Caco-2 (cell line): ENCODE data around the gene ALOXE3. TPM values are rescaled to one million over a fixed set of nuclear protein-coding genes. Genes with fewer than 3 reads are reported as not detected.
A peak's percentile ranks its signal among the peaks of the same experiment; 100 is the strongest.

ENCODE experiments used
- BruUV-seq: library from RNA; stranded (reverse); fragments of 400-500 nt; replicated peaks from 2 replicates; lab custom pipeline; 2021; lab: Mats Ljungman, UMichigan
- CTCF ChIA-PET: fragments of 300-600 bp; sonication (Branson Sonifier 250); formaldehyde crosslinking; loops from one replicate; lab custom pipeline; 2022; ENCODE audit warnings: antibody characterized with exemption; lab: Charles Lee
- POLR2A ChIA-PET: fragments of 300-600 bp; sonication (Branson Sonifier 250); formaldehyde crosslinking; loops from one replicate; lab custom pipeline; 2022; ENCODE audit warnings: antibody characterized with exemption; lab: Charles Lee
- DNase-seq, 2 experiments: peaks; one replicate each; pipeline versions ENCODE4 v3.0.0 to v3.0.0-alpha.2; 2020 to 2022
- H3K27me3 ChIP-seq: replicated peaks from 2 replicates; pipeline ENCODE4 v1.6.0; 2011; ENCODE audit warnings: low read length; ENCODE audit not compliant: control insufficient read depth, insufficient read depth
- H3K36me3 ChIP-seq: 2 replicates; pipeline ENCODE4 v1.5.1; 2011; ENCODE audit warnings: low read length; ENCODE audit not compliant: control insufficient read depth, insufficient read depth
- H3K4me1 ChIP-seq: fragments of 250-450 bp; sonication (Bioruptor Pico); 2 replicates; pipeline ENCODE4 v1.5.1; 2020; ENCODE audit warnings: mild to moderate bottlenecking
- H3K4me3 ChIP-seq: 2 replicates; pipeline ENCODE4 v1.5.1; 2011; ENCODE audit warnings: low read depth, mild to moderate bottlenecking, control low read depth, low read length
- H3K9me3 ChIP-seq: fragments of 250-450 bp; sonication (Bioruptor Pico); 2 replicates; pipeline ENCODE4 v1.5.1; 2020; ENCODE audit warnings: mild to moderate bottlenecking, moderate library complexity
- H3K27ac Mint-ChIP-seq: one replicate; pipeline ENCODE4 v1.8.0; 2022; ENCODE audit warnings: mixed read lengths; ENCODE audit not compliant: unreplicated experiment
- H3K27me3 Mint-ChIP-seq: one replicate; pipeline ENCODE4 v1.8.0; 2022; ENCODE audit warnings: mixed read lengths; ENCODE audit not compliant: insufficient read depth, unreplicated experiment
- H3K36me3 Mint-ChIP-seq: one replicate; pipeline ENCODE4 v1.8.0; 2022; ENCODE audit warnings: mild to moderate bottlenecking, mixed read lengths; ENCODE audit not compliant: insufficient read depth, unreplicated experiment
- H3K4me1 Mint-ChIP-seq: one replicate; pipeline ENCODE4 v1.8.0; 2022; ENCODE audit warnings: low read depth, mixed read lengths; ENCODE audit not compliant: unreplicated experiment
- H3K4me3 Mint-ChIP-seq: one replicate; pipeline ENCODE4 v1.8.0; 2022; ENCODE audit warnings: mild to moderate bottlenecking, moderate library complexity, mixed read lengths; ENCODE audit not compliant: unreplicated experiment
- H3K9me3 Mint-ChIP-seq: one replicate; pipeline ENCODE4 v1.8.0; 2022; ENCODE audit warnings: mixed read lengths; ENCODE audit not compliant: unreplicated experiment
- intact Hi-C: fragments of 100-400 bp; cut with micrococcal nuclease; formaldehyde crosslinking; loops from one replicate; pipeline ENCODE4 v1.10.0; 2022; ENCODE audit not compliant: unreplicated experiment
- total RNA-seq: library from RNA; stranded (reverse); gene quantifications from 2 replicates; pipeline ENCODE4 v1.2.3, GENCODE V29; 2022
- TF ChIP-seq, protein P1 (sequence below), 2 experiments: fragments of 200-600 bp in 1 of 2; IDR thresholded peaks; 1 replicate in 1 of 2; 2 replicates in 1 of 2; pipeline versions ENCODE4 v1.5.1 to v1.8.0; 2011 to 2022; ENCODE audit warnings: antibody characterized with exemption in 1 of 2, control low read depth in 1 of 2, inconsistent platforms in 1 of 2, low read depth in 1 of 2, low read length in 1 of 2, mild to moderate bottlenecking in 1 of 2, moderate library complexity in 1 of 2; ENCODE audit not compliant: insufficient read depth in 1 of 2, severe bottlenecking in 1 of 2, unreplicated experiment in 1 of 2

The ALOXE3 gene
- total RNA-seq, 1 experiment from 2014 or later, result not detected

DNA sequence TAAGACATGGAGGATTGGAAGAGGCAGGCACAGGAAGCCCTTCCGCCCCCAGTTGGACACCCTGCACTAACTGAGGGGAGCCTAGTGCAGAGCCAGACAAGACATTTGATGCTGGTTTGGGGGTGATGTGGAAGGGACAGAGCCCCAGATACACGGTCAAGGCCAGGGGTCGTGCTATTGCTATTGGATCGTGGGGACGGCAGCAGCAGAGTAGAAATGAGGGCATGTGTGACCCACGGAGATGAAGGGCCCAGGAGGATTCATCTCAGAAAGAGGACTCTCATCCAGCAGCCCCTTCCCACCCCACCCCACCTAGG is 46.5 kb upstream of the ALOXE3 start:
- no peak overlapping the region for H3K4me3 Mint-ChIP-seq
- intact Hi-C loops, result no loop called here
- DNase-seq, result no peak

GRCh38 chr17:8163978-8164814 is 45.9 kb upstream of the ALOXE3 start:
- Histone ChIP-seq H3K4me1 (peaks cover 9% of the 10 kb centered on the region; the same call in 1 of the 2 replicates), H3K27me3 (no peaks in the 10 kb centered on the region), H3K36me3 (no peaks in the 10 kb centered on the region), H3K9me3 (no peaks in the 10 kb centered on the region), H3K4me3 (no peak overlapping the region)
- Mint-ChIP-seq H3K9me3 (no peaks in the 10 kb centered on the region), H3K36me3 (peaks cover 24% of the 10 kb centered on the region), H3K27me3 (no peaks in the 10 kb centered on the region), H3K27ac (no peak overlapping the region), H3K4me3 (peak overlapping the region; percentile 83), H3K4me1 (peaks cover 5% of the 10 kb centered on the region)
- DNase-seq, result no peak
- intact Hi-C loops, result no loop called here
- TF ChIP-seq, protein P1, sequence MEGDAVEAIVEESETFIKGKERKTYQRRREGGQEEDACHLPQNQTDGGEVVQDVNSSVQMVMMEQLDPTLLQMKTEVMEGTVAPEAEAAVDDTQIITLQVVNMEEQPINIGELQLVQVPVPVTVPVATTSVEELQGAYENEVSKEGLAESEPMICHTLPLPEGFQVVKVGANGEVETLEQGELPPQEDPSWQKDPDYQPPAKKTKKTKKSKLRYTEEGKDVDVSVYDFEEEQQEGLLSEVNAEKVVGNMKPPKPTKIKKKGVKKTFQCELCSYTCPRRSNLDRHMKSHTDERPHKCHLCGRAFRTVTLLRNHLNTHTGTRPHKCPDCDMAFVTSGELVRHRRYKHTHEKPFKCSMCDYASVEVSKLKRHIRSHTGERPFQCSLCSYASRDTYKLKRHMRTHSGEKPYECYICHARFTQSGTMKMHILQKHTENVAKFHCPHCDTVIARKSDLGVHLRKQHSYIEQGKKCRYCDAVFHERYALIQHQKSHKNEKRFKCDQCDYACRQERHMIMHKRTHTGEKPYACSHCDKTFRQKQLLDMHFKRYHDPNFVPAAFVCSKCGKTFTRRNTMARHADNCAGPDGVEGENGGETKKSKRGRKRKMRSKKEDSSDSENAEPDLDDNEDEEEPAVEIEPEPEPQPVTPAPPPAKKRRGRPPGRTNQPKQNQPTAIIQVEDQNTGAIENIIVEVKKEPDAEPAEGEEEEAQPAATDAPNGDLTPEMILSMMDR (IDR thresholded peaks at IDR 0.05; ENCODE audit: insufficient read depth in 1 of 2, low read depth in 1 of 2, low read length in 1 of 2, severe bottlenecking in 1 of 2, unreplicated experiment in 1 of 2), result no peak
- ChIA-PET CTCF (no interaction called here), POLR2A (interaction anchor here (1.7 kb wide), 1 partner anchor 9 kb away, joined by 14 read pairs; no protein-coding TSS in a partner anchor)
- no TSS peak for BruUV-seq

More for the DNA sequence above, 46.5 kb upstream of the ALOXE3 start:
- peaks cover 9% of the 10 kb centered on the region; the same call in 1 of the 2 replicates for H3K4me1 ChIP-seq
- H3K27me3 ChIP-seq, result no peaks in the 10 kb centered on the region
- ChIA-PET CTCF (no interaction called here), POLR2A (interaction anchor here (1.7 kb wide), 1 partner anchor 9 kb away, joined by 14 read pairs; no protein-coding TSS in a partner anchor)
- no peaks in the 10 kb centered on the region for H3K9me3 ChIP-seq
- TF ChIP-seq, protein P1 (IDR thresholded peaks at IDR 0.05; ENCODE audit: insufficient read depth in 1 of 2, low read depth in 1 of 2, low read length in 1 of 2, severe bottlenecking in 1 of 2, unreplicated experiment in 1 of 2), result no peak
- Mint-ChIP-seq H3K9me3 (no peaks in the 10 kb centered on the region), H3K4me1 (peaks cover 5% of the 10 kb centered on the region), H3K36me3 (peaks cover 23% of the 10 kb centered on the region), H3K27ac (no peak overlapping the region), H3K27me3 (no peaks in the 10 kb centered on the region)
- H3K36me3 ChIP-seq, result no peaks in the 10 kb centered on the region
- BruUV-seq, result no TSS peak
- H3K4me3 ChIP-seq, result no peak overlapping the region

DNA sequence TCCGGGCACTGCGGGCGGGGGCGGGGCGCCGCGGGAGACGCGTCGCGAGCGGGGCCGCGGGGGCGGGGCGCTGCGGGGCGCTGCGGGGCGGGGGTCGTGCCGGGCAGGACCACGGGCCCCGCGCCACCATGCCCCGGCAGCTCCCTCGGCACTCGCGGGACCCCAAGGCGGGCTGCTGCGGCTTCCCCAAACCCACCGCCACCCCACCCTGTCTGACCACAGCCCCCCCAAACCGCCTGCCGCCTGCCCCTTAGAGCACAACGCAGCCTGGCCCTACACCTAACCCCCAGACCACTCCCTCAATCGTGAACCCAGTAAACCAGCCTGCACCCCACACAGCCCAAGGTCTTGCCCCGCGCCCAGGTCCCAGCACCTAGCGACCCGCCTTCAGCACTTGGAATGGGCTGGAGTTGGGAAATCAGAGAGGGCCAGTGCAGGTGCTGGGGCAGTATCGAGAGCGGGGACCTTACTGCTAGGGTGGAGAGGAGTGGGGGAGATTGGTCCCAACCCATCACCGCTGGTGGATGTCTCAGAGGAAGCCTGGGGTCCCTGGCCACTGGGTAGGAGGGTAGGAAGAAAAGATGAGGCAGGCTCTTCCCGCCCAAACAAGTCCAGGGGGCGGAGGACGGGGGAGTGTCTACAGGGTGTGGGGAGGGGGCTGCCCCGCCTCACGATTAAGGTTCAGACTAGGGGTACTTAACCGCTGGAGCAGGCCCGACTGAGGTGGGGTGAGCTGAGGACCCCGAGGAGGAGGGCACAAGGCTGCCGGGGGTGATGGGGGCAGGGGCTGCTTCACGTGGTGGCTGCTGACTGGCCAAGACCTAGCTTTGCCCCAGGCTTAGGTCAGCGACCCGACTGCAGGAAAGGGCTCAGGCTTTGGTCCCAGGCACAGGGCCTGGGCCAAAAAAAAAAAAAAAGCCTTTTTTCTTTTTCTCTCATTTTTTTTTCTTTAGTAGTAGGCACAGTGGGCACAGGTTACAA is 45.0 kb upstream of the ALOXE3 start:
- Mint-ChIP-seq H3K4me1 (peaks cover 5% of the 10 kb centered on the region), H3K36me3 (peaks cover 29% of the 10 kb centered on the region), H3K27me3 (no peaks in the 10 kb centered on the region), H3K4me3 (peak overlapping the region; percentile 83), H3K27ac (peak overlapping the region; percentile 93), H3K9me3 (no peaks in the 10 kb centered on the region)
- intact Hi-C loops, result no loop called here
- Histone ChIP-seq H3K4me1 (peaks cover 9% of the 10 kb centered on the region; the same call in 1 of the 2 replicates), H3K9me3 (no peaks in the 10 kb centered on the region), H3K36me3 (no peaks in the 10 kb centered on the region), H3K27me3 (no peaks in the 10 kb centered on the region), H3K4me3 (peak overlapping the region; percentile 81)
- TF ChIP-seq, protein P1 (IDR thresholded peaks at IDR 0.05; ENCODE audit: insufficient read depth in 1 of 2, low read depth in 1 of 2, low read length in 1 of 2, severe bottlenecking in 1 of 2, unreplicated experiment in 1 of 2), result no peak
- DNase-seq, result no peak
- BruUV-seq, result no TSS peak
- ChIA-PET POLR2A (interaction anchor here (1.7 kb wide), 1 partner anchor 10 kb away, joined by 14 read pairs; no protein-coding TSS in a partner anchor), CTCF (no interaction called here)
